ENCODE data around the gene UBR4.

UBR4 gene

GRCh38 chr1:19070891-19071621 is 139.0 kb downstream of the UBR4 start:
- DNase-seq = no peak

GRCh38 chr1:19070197-19070651 is 139.8 kb downstream of the UBR4 start:
- no peak for DNase-seq

- DNase-seq = no peak
Observed at GRCh38 chr1:19068639-19069276, 141.3 kb downstream of the UBR4 start.

GRCh38 chr1:19067912-19068638 is 142.0 kb downstream of the UBR4 start:
- DNase-seq = no peak

GRCh38 chr1:19067182-19067911 is 142.7 kb downstream of the UBR4 start:
- no peak for DNase-seq

GRCh38 chr1:19066874-19067181 is 143.2 kb downstream of the UBR4 start:
- no peak for DNase-seq

GRCh38 chr1:19066248-19066873 is 143.7 kb downstream of the UBR4 start:
- no peak for DNase-seq

GRCh38 chr1:19065526-19066247 is 144.4 kb downstream of the UBR4 start:
- no peak for DNase-seq

GRCh38 chr1:19064906-19065450 is 145.1 kb downstream of the UBR4 start:
- no peak for DNase-seq

GRCh38 chr1:19063122-19063521 is 146.9 kb downstream of the UBR4 start:
- no peak for DNase-seq

GRCh38 chr1:19062258-19063029 is 147.6 kb downstream of the UBR4 start:
- DNase-seq = no peak

- DNase-seq = no peak
Observed at GRCh38 chr1:19061798-19062197, 148.3 kb downstream of the UBR4 start.

- no peak for DNase-seq
Observed at GRCh38 chr1:19061343-19061742, 148.7 kb downstream of the UBR4 start.

- DNase-seq = no peak
Observed at GRCh38 chr1:19059773-19060172, 150.3 kb downstream of the UBR4 start.

GRCh38 chr1:19058476-19058797 is 151.6 kb downstream of the UBR4 start:
- DNase-seq = no peak

- no peak for DNase-seq
Observed at GRCh38 chr1:19057784-19058475, 152.1 kb downstream of the UBR4 start.

GRCh38 chr1:19057182-19057779 is 152.8 kb downstream of the UBR4 start:
- no peak for DNase-seq

- DNase-seq = no peak
Observed at GRCh38 chr1:19055701-19056100, 154.4 kb downstream of the UBR4 start.

- no peak for DNase-seq
Observed at GRCh38 chr1:19055001-19055400, 155.1 kb downstream of the UBR4 start.

- no peak for DNase-seq
Observed at GRCh38 chr1:19054216-19054615, 155.8 kb downstream of the UBR4 start.

All from T-helper 1 cell (primary cell).